Activated T-cell treated with anti-CD3 and anti-CD28 coated beads for 48 hours (primary cell): ENCODE results near the gene GSG1L.
"Not testable (repeated sequence)": the region's sequence is repeated elsewhere in the genome, so short reads cannot be mapped to it uniquely, and the experiment has no call there.

Source experiments
- DNase-seq: peaks from one replicate; pipeline ENCODE4 v3.0.0-alpha.2; 2020; ENCODE audit warnings: low read depth

Gene GSG1L

GRCh38 chr16:27980076-27980775 lies 83.3 kb downstream of the GSG1L start:
- DNase-seq: no peak

GRCh38 chr16:27979668-27980067 lies 83.8 kb downstream of the GSG1L start:
- not testable (repeated sequence) for DNase-seq

GRCh38 chr16:27978876-27979275 lies 84.6 kb downstream of the GSG1L start:
- no peak for DNase-seq

- DNase-seq: no peak
Observed at GRCh38 chr16:27977966-27978365, 85.5 kb downstream of the GSG1L start.

- no peak for DNase-seq
Observed at GRCh38 chr16:27976990-27977389, 86.5 kb downstream of the GSG1L start.

GRCh38 chr16:27974896-27975540 lies 88.5 kb downstream of the GSG1L start:
- DNase-seq: no peak

- no peak for DNase-seq
Observed at GRCh38 chr16:27973678-27974077, 89.8 kb downstream of the GSG1L start.

GRCh38 chr16:27972500-27972899 lies 91.0 kb downstream of the GSG1L start:
- peak; percentile 18 for DNase-seq

GRCh38 chr16:27969574-27969973 lies 93.9 kb downstream of the GSG1L start:
- no peak for DNase-seq

GRCh38 chr16:27967169-27967568 lies 96.3 kb downstream of the GSG1L start:
- no peak for DNase-seq

GRCh38 chr16:27966756-27967155 lies 96.8 kb downstream of the GSG1L start:
- no peak for DNase-seq

GRCh38 chr16:27965801-27966200 lies 97.7 kb downstream of the GSG1L start:
- DNase-seq: no peak

- DNase-seq: no peak
Observed at GRCh38 chr16:27963471-27963965, 100.0 kb downstream of the GSG1L start.

- no peak for DNase-seq
Observed at GRCh38 chr16:27962197-27962596, 101.3 kb downstream of the GSG1L start.

GRCh38 chr16:27961296-27961620 lies 102.3 kb downstream of the GSG1L start:
- no peak for DNase-seq

- no peak for DNase-seq
Observed at GRCh38 chr16:27960619-27961295, 102.8 kb downstream of the GSG1L start.

GRCh38 chr16:27959914-27960313 lies 103.6 kb downstream of the GSG1L start:
- no peak for DNase-seq

- no peak for DNase-seq
Observed at GRCh38 chr16:27954191-27954590, 109.3 kb downstream of the GSG1L start.

GRCh38 chr16:27952811-27953210 lies 110.7 kb downstream of the GSG1L start:
- DNase-seq: no peak

GRCh38 chr16:27951489-27952120 lies 111.9 kb downstream of the GSG1L start:
- no peak for DNase-seq

- DNase-seq: no peak
Observed at GRCh38 chr16:27950206-27950887, 113.2 kb downstream of the GSG1L start.

- no peak for DNase-seq
Observed at GRCh38 chr16:27947696-27948095, 115.8 kb downstream of the GSG1L start.
